Loucy (cell line): Measurements from ENCODE around the gene ATF1.

Experiments
- CTCF ChIP-seq: fragments of 200-600 bp; sonication (generic); conservative IDR thresholded peaks from 2 replicates; pipeline ENCODE4 v1.5.1; 2014; ENCODE audit warnings: mild to moderate bottlenecking, antibody characterized with exemption, low read length
- EZH2phosphoT487 ChIP-seq: fragments of 200-600 bp; IDR thresholded peaks from 2 replicates; pipeline ENCODE4 v1.6.1; 2018; ENCODE audit warnings: antibody characterized with exemption, mild to moderate bottlenecking, moderate library complexity, borderline replicate concordance

- no peak for TF ChIP-seq CTCF
- TF ChIP-seq EZH2phosphoT487: no peak
Observed at GRCh38 chr12:50768391-50768790, 4.5 kb downstream of the ATF1 start.
